AG10803 (cell line): Measurements from ENCODE around the gene THAP2.

Experiments used
- DNase-seq: peaks from one replicate; pipeline ENCODE4 v3.0.0; 2010; ENCODE audit warnings: low read depth
- H3K4me3 ChIP-seq: 2 replicates; pipeline ENCODE4 v1.5.1; 2011; ENCODE audit warnings: mild to moderate bottlenecking, low read length, control low read depth
- TF ChIP-seq, protein P1 (sequence below): conservative IDR thresholded peaks from 2 replicates; pipeline ENCODE4 v1.5.1; 2011; ENCODE audit warnings: mild to moderate bottlenecking, low read length, control low read depth, inconsistent platforms

The THAP2 gene

DNA sequence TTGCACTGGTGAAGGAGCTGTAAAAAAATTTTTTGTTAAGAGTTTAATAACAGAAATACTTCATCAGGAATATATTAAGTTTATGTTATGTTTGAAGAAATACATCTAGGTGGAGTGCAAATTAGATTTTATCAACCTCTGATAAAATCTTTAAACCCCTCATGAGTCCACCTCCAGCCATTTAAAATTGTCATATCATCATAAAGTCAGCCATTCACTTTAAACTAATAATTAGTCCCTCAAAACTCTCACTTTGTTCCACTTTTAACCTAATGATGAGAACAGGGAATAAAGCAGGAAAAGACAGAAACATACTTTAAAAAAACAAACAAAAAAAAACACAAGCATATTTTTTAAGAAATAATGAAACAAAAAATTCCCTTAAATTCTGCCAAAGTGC is 25.6 kb upstream of the THAP2 start:
- TF ChIP-seq, protein P1, sequence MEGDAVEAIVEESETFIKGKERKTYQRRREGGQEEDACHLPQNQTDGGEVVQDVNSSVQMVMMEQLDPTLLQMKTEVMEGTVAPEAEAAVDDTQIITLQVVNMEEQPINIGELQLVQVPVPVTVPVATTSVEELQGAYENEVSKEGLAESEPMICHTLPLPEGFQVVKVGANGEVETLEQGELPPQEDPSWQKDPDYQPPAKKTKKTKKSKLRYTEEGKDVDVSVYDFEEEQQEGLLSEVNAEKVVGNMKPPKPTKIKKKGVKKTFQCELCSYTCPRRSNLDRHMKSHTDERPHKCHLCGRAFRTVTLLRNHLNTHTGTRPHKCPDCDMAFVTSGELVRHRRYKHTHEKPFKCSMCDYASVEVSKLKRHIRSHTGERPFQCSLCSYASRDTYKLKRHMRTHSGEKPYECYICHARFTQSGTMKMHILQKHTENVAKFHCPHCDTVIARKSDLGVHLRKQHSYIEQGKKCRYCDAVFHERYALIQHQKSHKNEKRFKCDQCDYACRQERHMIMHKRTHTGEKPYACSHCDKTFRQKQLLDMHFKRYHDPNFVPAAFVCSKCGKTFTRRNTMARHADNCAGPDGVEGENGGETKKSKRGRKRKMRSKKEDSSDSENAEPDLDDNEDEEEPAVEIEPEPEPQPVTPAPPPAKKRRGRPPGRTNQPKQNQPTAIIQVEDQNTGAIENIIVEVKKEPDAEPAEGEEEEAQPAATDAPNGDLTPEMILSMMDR = no peak
- H3K4me3 ChIP-seq = no peak overlapping the region

DNA sequence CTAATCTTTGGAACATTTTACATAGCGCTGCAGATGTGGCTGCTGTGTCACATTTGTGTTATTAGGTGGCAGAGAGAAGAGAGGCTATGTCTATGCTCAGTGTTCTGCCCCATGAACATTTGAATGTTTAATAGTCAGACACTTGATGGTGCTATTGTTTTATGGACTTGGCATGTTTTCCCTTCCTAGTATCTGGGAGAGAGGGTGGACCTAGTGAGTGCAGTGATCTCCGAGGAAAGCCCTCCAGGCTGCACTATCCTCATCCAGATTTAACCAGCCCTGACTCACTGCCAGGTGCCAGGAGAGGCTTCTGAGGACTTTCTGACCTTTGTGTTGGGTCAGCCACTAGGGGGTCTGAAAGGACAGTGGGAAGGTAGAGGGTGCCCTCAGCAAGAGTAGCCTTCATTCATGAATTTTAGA is 24.8 kb upstream of the THAP2 start:
- H3K4me3 ChIP-seq = no peak overlapping the region
- no peak for DNase-seq
- TF ChIP-seq, protein P1 = 0 out of 2 replicates have a peak, but pooled peaks have one; percentile 9

More for the DNA sequence above, 25.6 kb upstream of the THAP2 start:
- no peak for DNase-seq

DNA sequence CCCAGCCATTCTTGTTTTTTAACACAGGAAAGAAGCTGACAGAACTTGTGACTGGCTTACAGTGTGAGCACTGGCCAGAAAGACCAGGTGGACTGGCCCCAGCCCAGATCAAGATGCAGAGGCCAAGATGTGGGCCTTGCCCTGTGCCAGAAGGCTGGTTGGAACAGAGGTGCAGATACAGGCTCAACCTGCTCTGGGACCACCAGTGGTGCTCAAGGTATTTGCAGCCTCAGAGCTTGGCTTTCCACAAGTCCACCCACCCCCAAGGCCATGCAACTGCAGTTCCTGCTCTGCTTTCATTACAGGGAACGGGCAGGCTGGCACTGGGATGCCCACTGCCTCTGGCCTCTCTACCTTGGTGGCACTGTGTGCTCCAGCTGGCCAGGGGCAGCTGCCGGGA is 23.8 kb upstream of the THAP2 start:
- TF ChIP-seq, protein P1 = no peak
- DNase-seq = no peak
- no peak overlapping the region for H3K4me3 ChIP-seq

DNA sequence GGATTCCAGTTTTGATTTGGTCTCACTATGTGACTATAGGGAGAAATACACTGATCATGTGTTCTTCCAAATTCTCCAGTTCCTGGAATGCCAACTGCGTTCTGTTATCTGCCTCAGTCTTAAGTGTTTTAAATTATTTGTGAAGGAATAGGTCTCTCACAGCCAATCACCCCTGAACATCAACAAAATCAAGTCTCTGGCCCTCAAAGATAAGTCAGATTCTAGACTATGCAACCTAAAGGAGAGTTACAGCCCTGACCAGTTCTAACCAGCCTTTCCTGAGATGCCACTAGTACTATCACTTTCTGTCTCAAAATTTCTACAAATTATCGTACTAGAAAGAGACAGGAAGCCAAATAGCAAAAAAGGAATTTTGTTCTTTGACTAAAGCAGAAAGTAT is 22.7 kb upstream of the THAP2 start:
- TF ChIP-seq, protein P1 = no peak
- DNase-seq = no peak
- H3K4me3 ChIP-seq = no peak overlapping the region

DNA sequence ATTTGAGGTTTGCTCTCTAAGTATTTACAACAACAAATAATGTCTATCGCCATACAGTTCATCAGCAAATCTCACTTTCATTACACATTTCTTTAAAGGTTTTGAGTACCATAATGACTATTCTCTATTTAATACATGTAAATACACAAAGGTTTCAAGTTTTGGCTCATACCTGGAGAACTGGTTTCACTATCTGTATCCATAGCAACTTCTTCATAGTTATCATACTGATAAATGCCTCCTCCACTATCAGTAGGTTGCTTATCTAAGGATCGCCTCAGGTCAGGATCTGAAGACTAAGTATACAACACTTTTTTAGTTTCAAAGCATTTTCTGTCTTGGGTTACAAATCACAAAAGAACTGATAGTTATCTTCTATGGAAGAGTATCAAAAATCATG is 21.8 kb upstream of the THAP2 start:
- DNase-seq = no peak
- TF ChIP-seq, protein P1 = no peak
- no peak overlapping the region for H3K4me3 ChIP-seq

DNA sequence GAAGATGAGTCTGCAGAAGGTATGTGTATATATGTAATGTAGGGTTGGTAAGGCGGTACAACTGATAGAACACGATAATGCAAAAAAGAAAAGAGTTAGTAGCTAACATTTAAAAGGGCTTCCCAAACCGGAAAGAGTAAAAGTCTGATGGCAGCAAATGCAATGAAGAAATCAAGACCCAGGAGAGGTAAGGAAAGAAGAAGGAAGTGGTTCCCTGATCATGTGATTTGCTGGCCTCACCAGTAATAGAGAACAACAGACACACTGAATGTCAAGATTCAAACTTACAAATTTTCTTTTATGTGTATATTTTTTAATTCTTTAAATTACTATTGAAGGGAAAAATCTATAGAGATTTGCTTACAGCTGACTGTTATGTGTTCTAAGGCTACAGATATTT is 18.8 kb upstream of the THAP2 start:
- no peak for DNase-seq
- H3K4me3 ChIP-seq = no peak overlapping the region
- TF ChIP-seq, protein P1 = no peak

DNA sequence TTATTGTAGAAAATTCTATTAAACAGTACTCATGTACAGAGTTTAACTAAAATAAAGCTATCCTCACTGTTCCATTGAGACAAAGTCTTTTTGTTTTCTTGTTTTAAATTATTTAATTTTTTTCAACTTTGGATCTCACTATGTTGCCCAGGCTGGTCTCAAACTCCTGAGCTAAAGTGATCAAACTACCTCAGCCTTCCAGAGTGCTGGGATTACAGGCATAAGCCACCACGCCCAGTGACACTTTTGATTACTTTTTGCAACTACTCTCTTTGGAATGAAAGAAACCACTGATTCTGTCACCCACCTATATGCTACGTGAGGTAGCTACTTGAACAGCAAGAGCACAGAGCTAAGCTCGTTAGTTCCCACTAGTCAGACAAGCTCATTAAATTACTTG is 17.6 kb upstream of the THAP2 start:
- no peak for DNase-seq
- H3K4me3 ChIP-seq = no peak overlapping the region
- TF ChIP-seq, protein P1 = no peak
